Fibroblast of the conjunctiva (primary cell): ENCODE measurements around the gene RHOT2.
A peak's percentile ranks its signal among the peaks of the same experiment; 100 is the strongest.

Experiments
- DNase-seq: peaks from one replicate; pipeline ENCODE4 v3.0.0-alpha.2; 2010; ENCODE audit warnings: low read depth

RHOT2 gene

DNA sequence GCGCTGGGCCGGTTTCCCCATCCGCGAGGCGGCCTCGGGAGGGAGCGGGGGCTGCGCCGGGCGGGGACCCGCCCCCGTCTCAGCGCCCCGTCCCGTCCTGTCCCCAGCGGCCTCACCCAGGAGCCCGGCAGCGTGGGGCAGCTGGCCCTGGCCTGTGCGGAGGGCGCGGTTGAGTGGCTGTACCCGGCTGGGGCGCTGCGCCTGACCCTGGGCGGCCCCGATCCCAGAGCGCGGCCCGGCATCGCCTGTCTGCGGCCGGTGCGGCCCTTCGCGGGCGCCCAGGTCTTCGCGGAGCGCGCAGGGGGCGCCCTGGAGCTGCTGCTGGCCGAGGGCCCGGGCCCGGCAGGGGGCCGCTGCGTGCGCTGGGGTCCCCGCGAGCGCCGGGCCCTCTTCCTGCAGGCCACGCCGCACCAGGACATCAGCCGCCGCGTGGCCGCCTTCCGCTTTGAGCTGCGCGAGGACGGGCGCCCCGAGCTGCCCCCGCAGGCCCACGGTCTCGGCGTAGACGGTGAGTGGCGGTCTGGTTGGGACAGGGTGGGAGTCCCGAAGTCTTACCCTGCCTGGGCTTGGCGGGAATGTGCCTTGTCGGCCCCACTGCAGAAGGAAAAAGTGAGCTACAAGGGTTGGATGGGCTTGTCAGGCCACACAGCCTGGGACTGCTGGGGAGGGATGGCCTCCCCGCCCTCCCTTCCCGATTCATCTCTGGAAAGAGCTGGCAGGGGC is 47.7 kb downstream of the RHOT2 start:
- no peak for DNase-seq

DNA sequence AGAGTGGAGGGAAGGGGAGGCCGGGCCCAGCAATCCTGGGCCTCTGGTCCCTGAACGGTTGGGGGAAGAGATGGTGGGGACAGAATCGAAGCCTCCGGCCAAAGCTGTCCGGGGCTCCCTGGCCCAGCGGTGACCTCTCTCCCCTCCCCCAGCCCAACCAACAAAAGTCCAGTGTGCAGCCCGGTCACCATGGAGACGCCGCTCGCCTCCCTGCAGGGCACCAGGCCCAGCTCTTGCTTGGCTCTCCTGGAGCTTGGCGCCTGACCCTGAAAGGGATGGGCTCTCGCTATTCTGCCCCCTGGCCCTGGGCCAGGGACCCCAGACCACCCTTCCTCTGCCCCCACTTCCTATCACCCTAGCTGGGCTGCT is 48.3 kb downstream of the RHOT2 start:
- peak; percentile 48 for DNase-seq

DNA sequence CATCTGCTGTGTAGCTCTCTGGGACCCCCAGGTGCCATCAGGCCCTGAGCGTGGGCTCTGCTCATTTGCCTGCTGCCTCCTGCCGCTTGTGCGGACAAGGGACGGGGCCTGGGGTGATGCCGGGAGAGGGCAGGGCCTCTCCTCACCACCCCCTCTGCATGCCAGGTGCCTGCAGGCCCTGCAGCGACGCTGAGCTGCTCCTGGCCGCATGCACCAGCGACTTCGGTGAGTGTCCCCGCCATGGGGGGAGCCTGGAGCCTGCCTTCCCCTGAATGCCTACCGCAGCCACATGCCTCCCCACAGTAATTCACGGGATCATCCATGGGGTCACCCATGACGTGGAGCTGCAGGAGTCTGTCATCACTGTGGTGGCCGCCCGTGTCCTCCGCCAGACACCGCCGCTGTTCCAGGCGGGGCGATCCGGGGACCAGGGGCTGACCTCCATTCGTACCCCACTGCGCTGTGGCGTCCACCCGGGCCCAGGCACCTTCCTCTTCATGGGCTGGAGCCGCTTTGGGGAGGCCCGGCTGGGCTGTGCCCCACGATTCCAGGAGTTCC is 48.9 kb downstream of the RHOT2 start:
- no peak for DNase-seq

DNA sequence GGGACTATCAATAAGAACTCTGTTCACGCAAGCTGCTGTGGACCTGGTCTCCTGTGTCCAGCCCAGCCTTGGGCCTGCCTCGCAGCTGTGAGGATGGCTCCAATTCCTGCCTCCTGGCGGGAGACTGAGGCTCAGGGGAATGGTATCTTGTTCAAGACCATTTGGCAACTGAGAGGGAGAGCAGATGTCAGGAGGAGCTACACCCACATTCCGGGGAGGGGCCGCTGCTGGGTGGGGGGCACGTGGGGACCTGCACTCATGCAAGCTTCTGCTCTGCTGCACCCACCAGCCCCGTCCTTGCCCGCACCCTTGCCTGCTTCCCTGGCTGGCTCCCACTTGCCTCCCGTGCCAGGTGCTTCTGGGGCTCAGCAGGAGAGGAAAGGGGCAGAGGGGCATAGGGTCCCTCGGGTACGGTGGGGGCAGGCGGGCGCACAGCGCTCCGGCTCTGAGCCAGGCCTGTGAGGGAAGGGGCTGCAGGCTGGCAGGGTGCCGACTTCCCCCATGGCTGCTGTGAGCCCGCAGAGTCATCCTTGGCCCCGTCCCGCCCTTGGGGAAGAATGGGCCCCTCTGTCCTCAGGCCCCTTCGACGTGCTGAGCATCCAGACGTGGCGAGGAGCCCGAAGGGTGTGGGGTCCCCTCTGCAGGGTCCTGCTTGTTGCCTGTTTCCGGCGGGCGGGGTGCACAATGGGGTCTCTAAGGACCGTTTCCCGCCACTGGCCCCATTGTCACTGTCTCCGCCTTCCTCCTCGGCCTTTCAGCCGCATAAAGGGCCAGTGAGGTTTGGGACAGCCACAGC is 49.7 kb downstream of the RHOT2 start:
- DNase-seq = no peak

DNA sequence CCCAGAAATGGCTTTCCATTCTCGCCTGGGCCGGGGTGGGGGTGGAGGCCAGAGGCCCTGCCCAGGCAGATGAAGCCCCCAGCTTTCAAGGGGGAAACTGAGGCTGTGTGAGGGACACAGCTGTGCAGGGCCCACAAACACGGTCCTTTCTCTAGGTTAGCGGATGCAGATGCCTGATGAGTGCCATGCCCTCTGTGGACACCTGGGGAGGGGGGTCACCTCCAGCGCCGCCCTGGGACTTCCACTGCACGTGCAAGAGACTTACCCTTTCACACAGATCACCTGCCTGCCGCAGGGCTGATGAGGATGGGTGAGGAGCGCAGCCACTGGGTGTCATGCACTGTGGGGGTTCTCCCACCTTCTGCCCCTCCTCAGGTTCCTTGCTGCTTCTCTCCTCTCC is 50.5 kb downstream of the RHOT2 start:
- DNase-seq = no peak

DNA sequence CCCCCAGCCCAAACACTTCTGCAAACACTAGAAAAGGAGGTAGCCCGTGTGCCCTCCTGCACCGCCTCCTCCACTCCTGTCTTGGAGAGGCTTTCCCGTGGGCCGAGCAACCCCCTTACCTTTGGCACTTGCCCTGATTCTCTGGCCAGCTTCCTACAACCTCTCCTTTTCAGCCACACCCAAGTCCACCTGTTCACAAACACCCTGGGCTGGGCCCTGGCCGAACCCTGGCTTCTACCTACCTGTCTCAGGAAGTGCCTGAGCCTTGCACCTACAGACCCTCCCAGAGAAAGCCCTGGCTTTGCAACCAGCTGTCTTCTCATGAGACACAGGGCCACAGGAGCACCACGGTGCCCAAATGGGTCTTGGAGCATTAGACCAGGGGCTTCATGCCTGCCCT is 51.0 kb downstream of the RHOT2 start:
- DNase-seq = no peak

DNA sequence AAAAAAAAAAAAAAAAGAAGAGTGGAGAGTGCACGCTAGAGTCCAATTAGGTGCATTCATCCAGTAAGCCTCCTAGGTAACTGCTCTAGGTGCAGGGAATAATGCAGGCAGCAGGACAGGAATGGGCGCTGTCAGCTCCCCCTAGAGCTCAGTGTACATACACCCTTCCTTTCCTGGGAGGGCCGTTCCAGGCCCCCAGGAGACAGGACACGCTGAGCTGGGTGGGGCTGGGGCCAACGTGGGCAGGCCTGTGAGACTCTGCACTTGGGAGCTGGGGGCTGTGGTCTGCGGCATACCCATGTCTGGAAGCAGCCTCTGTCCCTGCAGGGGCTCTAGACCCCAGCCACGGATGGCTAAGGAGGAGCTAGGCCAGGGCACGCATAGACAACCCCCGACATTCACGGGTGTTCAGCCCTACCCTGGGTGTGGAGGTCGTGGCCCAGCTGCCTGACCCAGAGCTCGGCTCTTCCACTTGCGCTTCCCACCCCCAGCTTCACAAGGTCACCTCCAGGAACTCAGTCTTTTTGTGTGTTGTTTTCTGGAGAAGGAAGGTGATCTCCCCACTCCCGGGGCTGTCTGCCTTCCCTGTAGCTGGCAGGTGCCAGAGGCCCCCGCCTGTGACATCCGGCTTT is 52.0 kb downstream of the RHOT2 start:
- DNase-seq = no peak

DNA sequence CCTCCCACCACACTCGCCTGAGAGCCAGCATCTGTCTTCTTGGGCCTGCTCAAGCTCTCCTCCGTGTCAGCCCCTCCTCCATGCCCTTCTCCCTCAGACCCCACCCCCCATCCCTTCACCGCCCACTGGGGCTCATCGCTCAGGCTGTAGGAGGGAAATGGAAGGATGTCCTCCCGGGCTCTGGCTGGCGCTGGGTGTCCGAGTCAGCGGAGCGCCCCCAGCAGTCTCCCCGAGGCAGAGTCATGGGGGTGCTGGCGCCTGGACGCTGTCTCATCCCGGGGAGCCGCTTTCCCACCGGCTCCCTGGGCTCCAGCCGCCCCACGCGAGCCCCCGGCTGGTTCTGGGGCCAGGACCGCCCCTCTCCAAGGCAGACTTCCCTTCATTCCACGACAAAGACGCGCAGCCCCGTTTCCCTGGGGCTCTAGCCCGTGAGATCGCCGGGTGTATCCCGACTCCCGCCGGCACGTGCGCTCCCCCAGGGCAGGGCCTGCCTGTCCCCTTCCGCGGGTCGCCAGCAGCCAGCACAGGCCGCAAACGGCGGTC is 52.6 kb downstream of the RHOT2 start:
- DNase-seq = peak; percentile 30

DNA sequence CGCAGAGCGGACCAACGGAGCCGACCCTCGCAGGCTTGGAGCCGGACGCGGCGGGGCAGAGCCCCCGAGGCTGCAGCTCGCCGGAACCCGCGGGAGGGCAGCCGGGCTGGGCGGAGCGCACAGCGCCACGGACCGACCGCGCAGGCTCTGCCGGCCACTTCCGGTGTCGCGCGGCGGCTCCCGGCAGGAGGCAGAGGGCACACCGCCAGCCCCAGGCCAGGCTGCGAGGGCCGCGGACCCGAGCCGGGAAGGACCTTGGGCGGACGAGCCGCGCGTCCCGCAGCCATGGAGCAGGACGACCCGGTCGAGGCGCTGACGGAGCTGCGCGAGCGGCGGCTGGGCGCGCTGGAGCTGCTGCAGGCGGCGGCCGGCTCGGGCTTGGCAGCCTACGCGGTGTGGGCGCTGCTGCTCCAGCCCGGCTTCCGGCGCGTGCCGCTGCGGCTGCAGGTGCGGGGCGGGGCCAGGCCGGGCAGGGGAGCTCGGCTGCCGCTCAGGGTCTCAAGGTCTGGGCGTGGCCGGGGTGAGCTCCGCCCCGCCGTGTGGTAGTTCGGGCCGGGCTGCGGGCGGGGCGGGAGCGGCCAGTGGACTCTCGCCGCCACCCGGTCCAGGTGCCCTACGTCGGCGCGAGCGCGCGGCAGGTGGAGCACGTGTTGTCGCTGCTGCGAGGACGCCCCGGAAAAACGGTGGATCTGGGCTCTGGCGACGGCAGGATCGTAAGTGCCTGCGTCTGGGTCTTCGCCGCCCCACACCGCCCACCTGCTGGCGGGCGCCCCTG is 53.2 kb downstream of the RHOT2 start, which contains the start of gene ANTKMT:
Gene ANTKMT, plus strand, starts transcription at position 157 of the 775 bp plus-strand sequence. Its CDS starts 129 bp downstream, at position 286.
- DNase-seq = peak; percentile 39

DNA sequence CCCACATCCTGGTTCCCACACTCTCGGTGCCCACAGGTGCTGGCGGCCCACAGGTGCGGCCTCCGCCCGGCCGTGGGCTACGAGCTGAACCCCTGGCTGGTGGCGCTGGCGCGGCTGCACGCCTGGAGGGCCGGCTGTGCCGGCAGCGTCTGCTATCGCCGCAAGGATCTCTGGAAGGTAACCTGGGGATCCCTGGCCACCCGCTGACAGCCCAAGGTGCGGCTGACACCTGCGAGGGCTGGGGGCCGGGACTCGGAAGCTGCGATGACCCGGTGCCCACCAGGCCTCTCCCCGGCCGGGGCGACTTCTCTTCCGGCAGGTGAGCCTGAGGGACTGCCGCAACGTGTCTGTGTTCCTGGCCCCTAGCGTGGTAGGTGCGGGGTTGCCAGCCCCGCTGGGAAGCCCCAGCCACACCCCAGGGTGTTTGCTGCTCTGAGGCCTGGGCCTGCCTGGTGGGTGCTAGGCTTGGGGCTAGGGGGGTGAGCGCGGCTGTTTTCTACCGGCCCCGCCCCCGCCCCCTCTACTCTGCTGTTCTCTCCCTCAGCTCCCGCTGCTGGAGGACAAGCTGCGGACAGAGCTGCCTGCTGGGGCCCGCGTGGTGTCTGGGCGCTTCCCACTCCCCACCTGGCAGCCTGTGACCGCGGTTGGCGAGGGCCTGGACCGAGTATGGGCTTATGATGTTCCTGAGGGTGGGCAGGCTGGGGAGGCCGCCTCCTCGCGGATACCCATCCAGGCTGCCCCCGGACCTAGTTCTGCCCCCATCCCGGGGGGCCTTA is 54.0 kb downstream of the RHOT2 start:
- DNase-seq = no peak

DNA sequence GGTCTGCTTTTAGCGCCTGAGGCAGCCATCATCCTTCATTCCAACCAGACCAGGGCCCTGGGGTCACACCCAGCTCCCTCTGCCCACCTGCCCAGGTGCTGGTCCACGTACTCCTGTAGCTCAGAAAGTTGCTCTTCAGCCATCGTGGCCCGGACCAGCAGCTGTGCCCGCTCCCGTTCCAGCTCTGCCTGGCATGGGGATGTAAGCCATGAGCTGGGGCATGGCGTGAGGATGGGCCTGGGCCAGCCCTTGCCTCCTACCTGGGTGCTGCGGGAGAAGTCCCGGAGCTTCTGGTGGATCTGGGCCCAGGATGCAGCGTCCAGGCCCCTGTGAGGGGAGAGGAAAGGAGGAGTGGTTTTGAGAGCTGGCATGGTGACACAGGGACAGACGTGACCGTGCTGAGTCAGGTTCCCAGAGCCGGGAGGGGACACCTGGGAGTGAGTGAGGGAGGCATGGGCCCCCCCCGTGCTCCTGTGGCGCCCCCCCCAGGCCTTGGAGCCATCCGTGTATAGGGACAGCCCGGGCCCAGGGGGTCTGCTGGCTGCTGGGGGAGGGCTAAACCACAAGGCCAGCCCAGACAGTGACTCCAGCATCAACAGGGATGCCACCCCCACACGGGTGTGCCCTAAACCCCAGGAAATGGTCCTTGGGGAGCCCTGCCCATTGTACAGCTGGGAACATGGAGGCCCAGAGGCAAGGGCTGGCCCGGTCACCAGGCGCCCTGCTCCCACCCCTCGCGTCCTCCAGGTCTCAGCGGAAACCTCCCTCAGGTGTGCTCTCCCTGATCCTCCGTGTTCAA is 55.1 kb downstream of the RHOT2 start:
- DNase-seq = no peak

DNA sequence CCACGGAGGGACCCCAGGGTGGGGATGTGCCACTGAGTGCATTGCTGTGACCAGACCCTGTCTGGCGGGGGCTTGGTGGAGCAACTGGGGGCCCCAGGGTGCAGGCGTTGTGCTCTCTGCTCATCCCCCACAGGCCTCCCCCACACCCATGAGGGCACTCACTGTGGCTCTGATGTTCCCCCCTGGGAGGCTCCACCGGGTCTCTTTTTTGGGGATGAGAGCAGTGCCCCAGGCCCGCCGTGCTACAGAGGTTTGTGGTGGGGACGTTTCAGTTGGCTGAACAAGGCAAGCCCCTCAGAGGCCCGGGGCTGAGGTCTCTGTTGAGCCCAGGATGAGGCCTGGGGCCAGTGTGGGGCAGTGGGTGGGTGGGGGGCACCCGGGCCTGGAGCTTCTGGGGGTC is 55.8 kb downstream of the RHOT2 start:
- no peak for DNase-seq
